Osteoblast (primary cell): ENCODE data around the gene COL6A6. TPM values are rescaled to one million over a fixed set of nuclear protein-coding genes. Genes with fewer than 3 reads are reported as not detected.

ENCODE experiments used
- DNase-seq: peaks from one replicate; pipeline ENCODE4 v3.0.0; 2011; ENCODE audit warnings: low spot score, mixed read lengths; ENCODE audit not compliant: insufficient read length; ENCODE audit errors: missing footprints
- H2AFZ ChIP-seq: 2 replicates; pipeline ENCODE4 v1.6.0; 2011; ENCODE audit warnings: mild to moderate bottlenecking, low read length
- H3K27ac ChIP-seq: 2 replicates; pipeline ENCODE4 v1.5.1; 2011; ENCODE audit warnings: mild to moderate bottlenecking, low read depth, low read length, moderate library complexity
- H3K27me3 ChIP-seq: 2 replicates; pipeline ENCODE4 v1.6.0; 2012; ENCODE audit warnings: mild to moderate bottlenecking, control low read depth, inconsistent platforms, low read length, moderate library complexity; ENCODE audit not compliant: insufficient read depth
- H3K36me3 ChIP-seq: 2 replicates; pipeline ENCODE4 v1.5.1; 2011; ENCODE audit warnings: mild to moderate bottlenecking, low read length, control low read depth, moderate library complexity; ENCODE audit not compliant: insufficient read depth
- H3K4me1 ChIP-seq: 2 replicates; pipeline ENCODE4 v1.5.1; 2011; ENCODE audit warnings: mild to moderate bottlenecking, low read length, control low read depth, moderate library complexity; ENCODE audit not compliant: insufficient read depth
- H3K4me2 ChIP-seq: 2 replicates; pipeline ENCODE4 v1.6.0; 2011; ENCODE audit warnings: mild to moderate bottlenecking, low read length; ENCODE audit not compliant: insufficient read depth
- H3K4me3 ChIP-seq: fragments of 200-600 bp; sonication (generic); 3 replicates; pipeline ENCODE4 v1.5.1; 2012; ENCODE audit warnings: mild to moderate bottlenecking, low read length, inconsistent platforms; ENCODE audit not compliant: insufficient read depth
- H3K79me2 ChIP-seq: 2 replicates; pipeline ENCODE4 v1.6.0; 2012; ENCODE audit warnings: mild to moderate bottlenecking, low read length, control low read depth, inconsistent platforms; ENCODE audit not compliant: insufficient read depth
- H3K9me3 ChIP-seq: 2 replicates; pipeline ENCODE4 v1.5.1; 2011; ENCODE audit warnings: low read depth, low read length, control low read depth
- H4K20me1 ChIP-seq: 2 replicates; pipeline ENCODE4 v1.6.0; 2012; ENCODE audit warnings: mild to moderate bottlenecking, low read length, control low read depth; ENCODE audit not compliant: insufficient read depth
- CTCF ChIP-seq: IDR thresholded peaks from 2 replicates; pipeline ENCODE4 v1.5.1; 2011; ENCODE audit warnings: mild to moderate bottlenecking, low read depth, low read length, moderate library complexity; ENCODE audit errors: extremely low read depth
- total RNA-seq: library from RNA; depleted of rRNA; stranded (reverse); fragments of >200 nt; gene quantifications from 2 replicates; pipeline ENCODE4 v1.2.3, GENCODE V29; 2012

The COL6A6 gene
- total RNA-seq, 1 donor: under 0.01 TPM

GRCh38 chr3:130480736-130481135, 36.2 kb upstream of the COL6A6 start:
- no peaks in the 10 kb centered on the region for H3K79me2 ChIP-seq
- H3K4me1 ChIP-seq: no peaks in the 10 kb centered on the region
- DNase-seq: peak; percentile 78
- no peaks in the 10 kb centered on the region for H4K20me1 ChIP-seq
- TF ChIP-seq CTCF: peak; percentile 26
- H3K27ac ChIP-seq: no peak overlapping the region
- H3K4me3 ChIP-seq: no peak overlapping the region
- H3K36me3 ChIP-seq: no peaks in the 10 kb centered on the region
- no peaks in the 10 kb centered on the region for H3K27me3 ChIP-seq
- H3K4me2 ChIP-seq: no peak overlapping the region
- no peaks in the 10 kb centered on the region for H3K9me3 ChIP-seq
- no peak overlapping the region for H2AFZ ChIP-seq

- no peaks in the 10 kb centered on the region for H3K9me3 ChIP-seq
- no peak overlapping the region for H3K4me3 ChIP-seq
- H2AFZ ChIP-seq: no peak overlapping the region
- no peak overlapping the region for H3K27ac ChIP-seq
- no peaks in the 10 kb centered on the region for H3K79me2 ChIP-seq
- no peaks in the 10 kb centered on the region for H3K4me1 ChIP-seq
- no peaks in the 10 kb centered on the region for H3K36me3 ChIP-seq
- H3K27me3 ChIP-seq: no peaks in the 10 kb centered on the region
- H3K4me2 ChIP-seq: no peak overlapping the region
- no peak for DNase-seq
- no peak for TF ChIP-seq CTCF
- no peaks in the 10 kb centered on the region for H4K20me1 ChIP-seq
Observed at GRCh38 chr3:130488288-130488687, 28.7 kb upstream of the COL6A6 start.

GRCh38 chr3:130488769-130489450, 28.1 kb upstream of the COL6A6 start:
- Histone ChIP-seq H2AFZ (no peak overlapping the region), H4K20me1 (no peaks in the 10 kb centered on the region), H3K36me3 (no peaks in the 10 kb centered on the region), H3K27ac (no peak overlapping the region), H3K27me3 (no peaks in the 10 kb centered on the region), H3K4me3 (no peak overlapping the region), H3K4me2 (no peak overlapping the region), H3K4me1 (no peaks in the 10 kb centered on the region), H3K9me3 (no peaks in the 10 kb centered on the region), H3K79me2 (no peaks in the 10 kb centered on the region)
- DNase-seq: no peak
- TF ChIP-seq CTCF: no peak

GRCh38 chr3:130490241-130490640, 26.7 kb upstream of the COL6A6 start:
- H3K79me2 ChIP-seq: no peaks in the 10 kb centered on the region
- no peak overlapping the region for H3K27ac ChIP-seq
- H3K27me3 ChIP-seq: no peaks in the 10 kb centered on the region
- no peaks in the 10 kb centered on the region for H4K20me1 ChIP-seq
- no peak for DNase-seq
- no peak overlapping the region for H3K4me2 ChIP-seq
- no peaks in the 10 kb centered on the region for H3K4me1 ChIP-seq
- no peaks in the 10 kb centered on the region for H3K36me3 ChIP-seq
- TF ChIP-seq CTCF: no peak
- no peaks in the 10 kb centered on the region for H3K9me3 ChIP-seq
- H2AFZ ChIP-seq: no peak overlapping the region
- H3K4me3 ChIP-seq: no peak overlapping the region
